Measurements from ENCODE around the gene HOXC11. TPM values are rescaled to one million over a fixed set of nuclear protein-coding genes. Genes with fewer than 3 reads are reported as not detected.

The HOXC11 gene
- total RNA-seq, 2 donors from 2014 or later = not detected

DNA sequence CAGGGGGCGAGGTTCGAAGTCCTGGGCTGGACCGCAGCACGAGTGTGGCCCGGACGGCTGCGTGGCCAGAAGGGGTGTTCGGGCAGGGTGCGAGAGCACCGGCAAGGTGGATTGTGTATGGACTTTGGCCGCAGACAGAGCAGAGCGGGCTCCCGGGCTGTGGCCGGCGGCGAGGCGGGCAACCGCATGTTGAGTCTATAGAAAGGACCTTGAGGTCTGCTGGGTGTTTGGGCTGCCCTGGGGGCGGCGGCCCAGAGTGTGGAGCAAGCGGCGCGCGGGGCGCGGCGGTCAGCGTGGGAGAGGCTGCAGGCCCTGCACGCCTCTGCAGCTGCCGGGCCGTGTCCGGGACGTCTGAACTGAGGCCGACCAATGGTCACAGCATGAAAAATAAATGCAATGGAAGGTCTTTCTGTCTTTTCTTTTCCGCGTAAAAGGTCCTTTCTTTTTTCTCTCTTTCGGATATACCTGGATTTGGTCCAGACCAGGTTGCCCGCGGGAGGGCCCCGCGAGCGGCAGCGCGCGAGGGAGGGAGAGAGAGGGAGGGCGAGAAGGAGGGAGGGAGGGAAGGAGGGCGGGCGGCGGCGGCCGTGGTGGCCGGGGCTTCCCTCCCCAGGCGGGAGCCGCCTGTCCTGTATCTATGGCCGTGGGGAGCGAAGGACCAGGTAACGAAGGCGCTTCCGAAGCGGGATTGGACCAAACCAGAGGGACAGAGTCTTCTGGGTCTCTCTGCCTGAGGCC is 21.5 kb downstream of the HOXC11 start:
- Histone ChIP-seq H3K27me3 (peaks cover 100% of the 10 kb centered on the region), H3K9me3 (no peaks in the 10 kb centered on the region), H3K4me3 (no peak overlapping the region), H3K9ac (ENCODE audit: low read depth in 2 of 2, low read length in 2 of 2) (no peak overlapping the region), H3K36me3 (no peaks in the 10 kb centered on the region), H3K4me1 (peaks cover 9% of the 10 kb centered on the region), H3K27ac (no peak overlapping the region)
- TF ChIP-seq, protein P1, sequence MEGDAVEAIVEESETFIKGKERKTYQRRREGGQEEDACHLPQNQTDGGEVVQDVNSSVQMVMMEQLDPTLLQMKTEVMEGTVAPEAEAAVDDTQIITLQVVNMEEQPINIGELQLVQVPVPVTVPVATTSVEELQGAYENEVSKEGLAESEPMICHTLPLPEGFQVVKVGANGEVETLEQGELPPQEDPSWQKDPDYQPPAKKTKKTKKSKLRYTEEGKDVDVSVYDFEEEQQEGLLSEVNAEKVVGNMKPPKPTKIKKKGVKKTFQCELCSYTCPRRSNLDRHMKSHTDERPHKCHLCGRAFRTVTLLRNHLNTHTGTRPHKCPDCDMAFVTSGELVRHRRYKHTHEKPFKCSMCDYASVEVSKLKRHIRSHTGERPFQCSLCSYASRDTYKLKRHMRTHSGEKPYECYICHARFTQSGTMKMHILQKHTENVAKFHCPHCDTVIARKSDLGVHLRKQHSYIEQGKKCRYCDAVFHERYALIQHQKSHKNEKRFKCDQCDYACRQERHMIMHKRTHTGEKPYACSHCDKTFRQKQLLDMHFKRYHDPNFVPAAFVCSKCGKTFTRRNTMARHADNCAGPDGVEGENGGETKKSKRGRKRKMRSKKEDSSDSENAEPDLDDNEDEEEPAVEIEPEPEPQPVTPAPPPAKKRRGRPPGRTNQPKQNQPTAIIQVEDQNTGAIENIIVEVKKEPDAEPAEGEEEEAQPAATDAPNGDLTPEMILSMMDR (IDR thresholded peaks at IDR 0.05) = no peak
- intact Hi-C loops (cut with DNase I) = no loop called here
- no peak for DNase-seq

DNA sequence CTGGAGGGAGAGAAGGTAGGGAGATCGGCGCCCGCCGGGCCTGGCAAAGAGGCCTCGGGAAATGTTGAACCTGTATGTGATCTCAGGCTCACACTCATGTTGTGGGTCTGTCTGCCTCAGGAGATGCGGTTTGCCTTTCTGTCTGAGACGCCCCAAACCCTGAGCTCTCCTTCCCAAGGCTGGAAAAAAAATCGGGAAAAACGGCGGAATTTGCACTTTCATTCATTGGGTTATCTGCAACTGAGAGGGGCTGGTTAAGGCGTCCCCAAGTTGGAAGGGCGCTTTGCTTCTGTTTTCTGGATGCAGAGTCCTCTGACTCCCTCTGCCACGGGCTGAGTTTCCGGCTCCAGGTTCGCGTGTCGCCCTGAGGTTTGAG is 22.1 kb downstream of the HOXC11 start:
- H3K36me3 ChIP-seq = no peaks in the 10 kb centered on the region
- H3K9ac ChIP-seq (ENCODE audit: low read depth in 2 of 2, low read length in 2 of 2) = no peak overlapping the region
- peaks cover 100% of the 10 kb centered on the region for H3K27me3 ChIP-seq
- no peak for DNase-seq
- no peak overlapping the region for H3K4me3 ChIP-seq
- no peaks in the 10 kb centered on the region for H3K9me3 ChIP-seq
- intact Hi-C loops (cut with DNase I) = no loop called here
- H3K27ac ChIP-seq = no peak overlapping the region
- H3K4me1 ChIP-seq = peaks cover 9% of the 10 kb centered on the region
- TF ChIP-seq, protein P1 (IDR thresholded peaks at IDR 0.05) = no peak

DNA sequence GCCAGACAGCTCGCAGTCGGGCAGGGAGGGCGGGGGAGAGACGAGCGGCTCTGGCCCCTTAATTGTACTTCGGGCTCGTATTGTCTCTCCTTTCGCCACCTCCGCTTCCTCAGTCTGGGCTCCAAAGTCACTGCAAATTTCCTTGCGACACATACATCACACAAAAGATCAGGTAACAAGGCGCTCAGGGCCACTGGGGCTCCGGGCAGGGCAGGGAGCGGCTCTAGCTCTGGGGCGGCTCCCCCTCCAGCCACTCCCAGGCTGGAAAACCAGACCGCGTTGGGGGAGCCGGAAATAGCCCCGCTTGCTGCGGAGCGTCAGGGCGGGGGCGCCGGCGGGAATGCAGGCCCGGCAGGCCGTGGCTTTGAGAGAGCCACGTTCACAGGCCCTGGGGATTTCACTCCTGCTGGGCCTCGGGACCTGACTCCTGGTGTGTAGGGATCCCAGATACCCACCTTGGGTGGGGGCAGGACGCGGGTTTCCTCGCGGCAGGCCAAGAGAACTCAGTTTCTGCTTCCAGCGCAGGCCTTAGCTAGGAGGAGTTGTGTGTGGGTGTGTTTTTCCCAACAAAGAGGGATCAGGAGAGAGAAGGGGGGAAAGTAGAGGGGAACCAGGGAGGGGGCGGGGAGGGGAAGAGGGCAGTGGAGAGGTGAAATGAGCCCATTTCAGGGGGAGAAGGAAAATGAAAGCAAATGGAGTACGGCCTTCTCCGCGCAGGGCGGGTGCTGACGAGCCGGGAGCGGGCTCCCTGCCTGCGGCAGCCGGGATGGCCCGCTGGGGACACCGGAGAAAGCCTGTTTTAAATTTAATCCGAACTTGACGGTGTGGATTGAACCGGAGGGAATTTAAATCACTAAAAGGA is 22.7 kb downstream of the HOXC11 start:
- DNase-seq = no peak
- intact Hi-C loops (cut with DNase I) = no loop called here
- Histone ChIP-seq H3K4me1 (peaks cover 9% of the 10 kb centered on the region), H3K9me3 (no peaks in the 10 kb centered on the region), H3K27ac (no peak overlapping the region), H3K36me3 (no peaks in the 10 kb centered on the region), H3K27me3 (peaks cover 100% of the 10 kb centered on the region), H3K9ac (ENCODE audit: low read depth in 2 of 2, low read length in 2 of 2) (peak overlapping the region in 1 of 2 donors; percentile 19), H3K4me3 (peak overlapping the region; percentile 37)
- TF ChIP-seq, protein P1 (IDR thresholded peaks at IDR 0.05) = no peak

DNA sequence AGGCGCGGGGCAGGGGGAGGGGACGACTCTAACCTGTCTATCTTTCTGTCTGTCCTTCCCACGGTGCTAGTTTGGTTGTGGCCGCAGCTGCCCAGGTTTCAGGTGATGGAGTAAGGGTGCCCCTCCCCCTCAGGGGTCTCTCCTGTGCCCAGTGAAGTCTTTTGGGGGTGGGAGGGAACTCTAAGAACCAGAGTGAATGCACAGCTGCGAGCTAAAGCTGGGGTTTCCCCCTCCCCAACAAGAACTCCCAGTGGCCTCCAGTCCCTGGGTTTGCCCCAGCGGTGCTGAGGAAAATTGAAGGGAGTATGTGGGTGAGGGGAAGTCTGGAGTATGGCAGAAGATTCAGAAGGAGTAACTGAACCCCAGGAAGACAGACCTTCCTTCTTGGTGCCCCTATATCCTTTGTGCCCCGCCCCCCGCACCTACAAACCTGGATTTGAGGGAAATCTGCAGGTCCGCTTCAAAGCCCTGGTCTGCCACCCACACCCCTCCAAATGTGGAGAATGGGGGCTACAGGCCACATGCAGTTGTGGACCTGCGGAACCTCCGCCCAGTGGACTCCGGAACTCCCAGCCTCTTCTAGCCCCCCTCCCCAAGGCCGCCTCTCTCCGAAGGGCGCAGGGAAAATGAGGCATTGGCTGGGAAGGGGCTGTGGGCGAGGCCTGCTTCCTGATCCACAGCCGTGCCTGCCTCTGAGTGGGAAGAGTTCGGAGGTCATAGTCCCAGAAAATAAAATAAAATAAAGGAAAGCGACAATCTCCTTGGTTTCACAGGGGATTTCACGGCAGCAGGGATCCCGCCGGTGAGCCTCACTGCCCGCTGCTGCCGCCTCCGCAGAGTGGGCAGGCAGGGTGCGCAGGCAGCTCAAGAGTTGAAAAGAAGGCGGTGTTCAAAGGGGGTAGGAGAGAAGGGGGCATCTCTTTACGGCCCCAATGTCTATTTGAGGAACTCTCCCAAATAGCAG is 23.6 kb downstream of the HOXC11 start:
- Histone ChIP-seq H3K9ac (ENCODE audit: low read depth in 2 of 2, low read length in 2 of 2) (no peak overlapping the region), H3K27me3 (peaks cover 100% of the 10 kb centered on the region), H3K27ac (no peak overlapping the region), H3K9me3 (no peaks in the 10 kb centered on the region), H3K4me3 (peak overlapping the region; percentile 37), H3K4me1 (peaks cover 9% of the 10 kb centered on the region), H3K36me3 (no peaks in the 10 kb centered on the region)
- TF ChIP-seq, protein P1 (IDR thresholded peaks at IDR 0.05) = no peak
- intact Hi-C loops (cut with DNase I) = no loop called here
- no peak for DNase-seq
